K562 (cell line): ENCODE data around the gene MRPS5. TPM values are rescaled to one million over a fixed set of nuclear protein-coding genes. Genes with fewer than 3 reads are reported as not detected.

Experiments
- ATAC-seq: fragments of 200-7000 bp; cut with Tn5 transposase; 3 replicates; pipeline ENCODE4 v1.9.1; 2020; ENCODE audit warnings: moderate library complexity
- BruUV-seq: library from RNA; stranded (reverse); fragments of 400-500 nt; replicated peaks from 2 replicates; lab custom pipeline; 2021; lab: Mats Ljungman, UMichigan
- CTCF ChIA-PET: fragments of 300-600 bp; formaldehyde crosslinking; extraction: SDS; loops from one replicate; lab custom pipeline; 2021; ENCODE audit warnings: low intra/inter-chr PET ratio; lab: Yijun Ruan, JAX
- POLR2A ChIA-PET: fragments of 300-600, 350-650 bp; sonication (Branson Sonifier 250); formaldehyde crosslinking; extraction: SDS; loops from one replicate; lab custom pipeline; 2021; ENCODE audit warnings: antibody characterized with exemption, inconsistent platforms; lab: Yijun Ruan, JAX
- DNase-seq, 4 experiments: peaks; one replicate each; pipeline versions ENCODE4 v3.0.0 to v3.0.0-alpha.2; 2011 to 2018; ENCODE audit warnings: low spot score in 3 of 4, mixed read lengths in 3 of 4; ENCODE audit errors: extremely low read depth in 1 of 4
- FAIRE-seq: peaks from 2 replicates; lab custom pipeline; 2011; peaks lifted over from hg19 to GRCh38; lab: Jason Lieb, UNC
- H2AFZ ChIP-seq: 2 replicates; pipeline ENCODE4 v1.6.0; 2011; ENCODE audit warnings: low read depth, low read length, control low read depth, inconsistent platforms
- H3K27ac ChIP-seq: fragments of 200-600 bp; 3 replicates; pipeline ENCODE4 v1.8.0; 2011; ENCODE audit warnings: low read depth, mild to moderate bottlenecking, control low read depth, inconsistent platforms, low read length, moderate library complexity, mixed read lengths; ENCODE audit errors: extremely low read depth
- H3K27me3 ChIP-seq, 2 experiments: fragments of 300-600 bp in 1 of 2; 2 replicates in 1 of 2; 3 replicates in 1 of 2; pipeline versions ENCODE4 v1.6.0 to v1.8.0; 2011; ENCODE audit warnings: inconsistent platforms in 2 of 2, low read length in 2 of 2, mild to moderate bottlenecking in 1 of 2, mixed read lengths in 1 of 2, moderate library complexity in 1 of 2; ENCODE audit not compliant: control insufficient read depth in 2 of 2, insufficient read depth in 2 of 2
- H3K36me3 ChIP-seq: fragments of 300-600 bp; 3 replicates; pipeline ENCODE4 v1.8.0; 2011; ENCODE audit warnings: mild to moderate bottlenecking, low read length, inconsistent platforms; ENCODE audit not compliant: control insufficient read depth, insufficient read depth
- H3K4me1 ChIP-seq, 2 experiments: fragments of 200-600 bp in 1 of 2; replicated peaks in 1 of 2; 2 replicates in 1 of 2; 3 replicates in 1 of 2; pipeline versions ENCODE4 v1.5.1 to v1.8.0; 2011; ENCODE audit warnings: inconsistent platforms in 2 of 2, low read length in 2 of 2, mild to moderate bottlenecking in 1 of 2, mixed read lengths in 1 of 2, moderate library complexity in 1 of 2; ENCODE audit not compliant: control insufficient read depth in 2 of 2, insufficient read depth in 2 of 2
- H3K4me2 ChIP-seq: 2 replicates; pipeline ENCODE4 v1.6.1; 2011; ENCODE audit warnings: low read length, control low read depth, inconsistent platforms, mixed read lengths; ENCODE audit not compliant: insufficient read depth
- H3K4me3 ChIP-seq: fragments of 200-600 bp; sonication (generic), shearing (Covaris generic); 2 replicates; pipeline ENCODE4 v1.5.1; 2016; ENCODE audit warnings: control low read depth, inconsistent platforms
- H3K79me2 ChIP-seq: fragments of 200-600 bp; 3 replicates; pipeline ENCODE4 v1.8.0; 2011; ENCODE audit warnings: low read length, inconsistent platforms; ENCODE audit not compliant: control insufficient read depth, insufficient read depth
- H3K9ac ChIP-seq, 2 experiments: 2 replicates each; pipeline versions ENCODE4 v1.6.0 to v1.6.1; 2011; ENCODE audit warnings: low read depth in 2 of 2, low read length in 2 of 2, control low read depth in 1 of 2, inconsistent platforms in 1 of 2, mild to moderate bottlenecking in 1 of 2, mixed read lengths in 1 of 2; ENCODE audit not compliant: insufficient read depth in 1 of 2
- H3K9me1 ChIP-seq: one replicate; pipeline ENCODE4 v1.6.0; 2011; ENCODE audit warnings: inconsistent platforms, mild to moderate bottlenecking, low read length, moderate library complexity; ENCODE audit not compliant: control insufficient read depth, insufficient read depth
- H3K9me3 ChIP-seq: replicated peaks from 2 replicates; pipeline ENCODE4 v1.5.1; 2011; ENCODE audit warnings: low read depth, low read length, inconsistent platforms; ENCODE audit not compliant: control insufficient read depth, insufficient read depth
- H4K20me1 ChIP-seq: replicated peaks from 2 replicates; pipeline ENCODE4 v1.6.1; 2011; ENCODE audit warnings: low read length, inconsistent platforms, mixed read lengths; ENCODE audit not compliant: control insufficient read depth, insufficient read depth
- BACH1 ChIP-seq: fragments of 200-800 bp; sonication (Bioruptor generic); IDR thresholded peaks from 2 replicates; pipeline ENCODE4 v1.6.1; 2016; ENCODE audit warnings: missing genetic modification characterization, missing compliant biosample characterization
- CBFA2T2 ChIP-seq: fragments of 450-650 bp; conservative IDR thresholded peaks from 2 replicates; pipeline ENCODE4 v1.6.1; 2017; ENCODE audit warnings: mild to moderate bottlenecking
- CBFA2T3 ChIP-seq: fragments of 450-650 bp; IDR thresholded peaks from 2 replicates; pipeline ENCODE4 v1.6.1; 2017
- CTCF ChIP-seq, 3 experiments: IDR thresholded peaks in 2 of 3; conservative IDR thresholded peaks in 1 of 3; 2 replicates each; pipeline ENCODE4 v1.5.1; 2011 to 2012; ENCODE audit warnings: low read length in 3 of 3, mild to moderate bottlenecking in 3 of 3, control low read depth in 2 of 3, improper control_type of control experiment in 1 of 3, inconsistent platforms in 1 of 3, low read depth in 1 of 3, mixed read lengths in 1 of 3, moderate library complexity in 1 of 3; ENCODE audit not compliant: insufficient read depth in 2 of 3
- RBM17 ChIP-seq: fragments of 200-400 bp; formaldehyde crosslinking; IDR thresholded peaks from 2 replicates; pipeline ENCODE4 v1.6.1; 2017; ENCODE audit warnings: low read depth, mild to moderate bottlenecking, low read length, borderline replicate concordance
- ZNF41 ChIP-seq: fragments of 250-450 bp; sonication (Bioruptor Pico); conservative IDR thresholded peaks from 2 replicates; pipeline ENCODE4 v1.4.0; 2020; ENCODE audit warnings: mild to moderate bottlenecking
- ZNF668 ChIP-seq: fragments of 250-450 bp; sonication (Bioruptor Pico); IDR thresholded peaks from 2 replicates; pipeline ENCODE4 v1.8.0; 2022; ENCODE audit warnings: mild to moderate bottlenecking, inconsistent platforms
- WGBS: fragments of 100-300 bp; shearing (Covaris generic); methylation state at CpG from one replicate; pipeline ENCODE4 v1.1.6; 2016; ENCODE audit warnings: low coverage, mixed read lengths; ENCODE audit not compliant: insufficient coverage; ENCODE audit errors: missing lambda C conversion rate; 5-methylcytosine and 5-hydroxymethylcytosine counted together
- in situ Hi-C: fragments of 300-500 bp; cut with MboI; formaldehyde crosslinking; loops from 4 replicates; pipeline ENCODE4 v1.15.0; 2018; ENCODE audit warnings: inconsistent platforms, mixed read lengths
- intact Hi-C: fragments of 100-400 bp; cut with micrococcal nuclease; formaldehyde crosslinking; loops from 2 replicates; pipeline ENCODE4 v1.14.2; 2022
- polyA plus RNA-seq, 8 experiments: library from polyadenylated mRNA; depleted of rRNA in 4 of 8; stranded (reverse) in 5 of 8; unstranded in 3 of 8; fragments of >200 nt; fragmentation: Nextera tagmentation in 2 of 8; fragmentation: Illumina TruSeq in 1 of 8; extraction: Ambion mirVana in 2 of 8; extraction: Trizol in 1 of 8; gene quantifications; 2 replicates each; pipeline versions ENCODE4 v1.2.1 to v1.2.3, GENCODE V29; 2011 to 2014; ENCODE audit warnings: inconsistent platforms in 1 of 8, missing spikeins in 1 of 8
- total RNA-seq, 7 experiments: library from RNA; depleted of rRNA in 6 of 7; stranded (reverse); fragments of >200 nt in 6 of 7; fragmentation: Illumina TruSeq in 2 of 7; extraction: Trizol in 2 of 7; gene quantifications; 2 replicates each; pipeline versions ENCODE4 v1.2.1 to v1.2.3, GENCODE V29; 2011 to 2021; ENCODE audit warnings: low replicate concordance in 1 of 7

MRPS5 gene
- total and polyA plus RNA-seq, 9 of the 15 experiments (the other 6 are each of a cell fraction or from before 2014, with no cell fraction given) = 85.0 to 162 (median 118) TPM

DNA sequence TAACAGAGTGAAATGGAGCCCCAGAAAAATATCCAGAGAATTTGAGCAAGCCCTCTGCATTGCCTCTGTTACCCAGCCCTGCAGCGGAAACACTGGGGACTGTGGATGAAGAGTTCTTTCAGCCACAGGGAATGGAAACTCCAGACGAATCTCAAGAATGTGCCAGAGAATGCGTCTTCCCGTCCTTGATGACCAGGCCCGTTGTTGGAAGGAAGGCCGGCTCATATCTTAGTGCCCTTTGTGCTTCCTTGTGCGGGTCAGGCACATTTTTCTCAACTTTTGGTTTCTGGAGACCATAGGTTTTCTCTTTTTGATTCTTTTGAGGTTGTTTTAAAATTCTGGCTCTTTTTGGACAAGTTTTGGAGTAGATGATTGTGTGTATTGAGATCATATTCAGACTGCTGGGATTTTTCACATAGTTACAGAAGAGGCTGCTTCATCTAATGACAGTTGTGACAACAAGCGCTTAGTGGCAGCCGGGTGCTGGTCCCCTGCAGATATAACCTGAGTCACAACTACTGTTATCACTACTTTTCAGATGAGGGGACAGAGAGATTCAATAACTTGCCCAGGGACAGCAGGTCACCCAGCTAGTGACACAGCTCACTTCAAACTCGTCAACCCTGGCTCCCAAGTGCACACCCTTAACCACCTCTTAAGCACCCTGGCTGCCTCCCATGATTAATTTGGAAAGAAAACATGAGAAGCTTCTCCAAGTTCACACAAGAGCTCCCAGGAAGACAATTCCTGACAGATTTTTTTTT lies 80.4 kb downstream of the MRPS5 start:
- in situ Hi-C loops = no loop called here
- Histone ChIP-seq H3K27me3 (peaks cover 6 to 41% of the 10 kb centered on the region in 2 experiments; a peak in 3 of 5 replicates), H3K79me2 (no peaks in the 10 kb centered on the region), H3K4me3 (no peak overlapping the region), H2AFZ (no peak overlapping the region), H3K36me3 (no peaks in the 10 kb centered on the region), H3K4me1 (no peaks in the 10 kb centered on the region), H3K27ac (no peak overlapping the region), H3K9me3 (no peaks in the 10 kb centered on the region), H3K9ac (no peak overlapping the region), H3K9me1 (no peaks in the 10 kb centered on the region), H4K20me1 (no peaks in the 10 kb centered on the region), H3K4me2 (no peak overlapping the region)
- FAIRE-seq (no peak), ATAC-seq (no peak), DNase-seq (no peak)
- BruUV-seq = no TSS peak
- intact Hi-C loops = loop anchor here (5.0 kb wide), 1 partner anchor 169 kb away; the partner anchor contains the start of gene TEKT4
- TF ChIP-seq ZNF41 (CRISPR knock-in tag) (no peak), BACH1 (no peak), CBFA2T2 (0 out of 2 replicates have a peak, but pooled peaks have one; percentile 4), CBFA2T3 (peak; percentile 33; the same call in 1 of the 2 replicates), RBM17 (no peak)
- ChIA-PET CTCF (no interaction called here), POLR2A (interaction anchor here (0.6 kb wide), 1 partner anchor 141 kb away, joined by 3 read pairs; no protein-coding TSS in a partner anchor)
- WGBS = 2% methylated on average over 10 of the region's 10 CpGs

- Histone ChIP-seq H3K4me2 (no peak overlapping the region), H3K4me1 (no peaks in the 10 kb centered on the region), H3K27ac (no peak overlapping the region), H3K4me3 (no peak overlapping the region), H3K9ac (no peak overlapping the region), H4K20me1 (no peaks in the 10 kb centered on the region), H3K79me2 (no peaks in the 10 kb centered on the region), H3K27me3 (peaks cover 6 to 33% of the 10 kb centered on the region in 2 experiments; a peak in 3 of 5 replicates), H3K9me3 (no peaks in the 10 kb centered on the region), H3K9me1 (no peaks in the 10 kb centered on the region), H3K36me3 (no peaks in the 10 kb centered on the region), H2AFZ (no peak overlapping the region)
- TF ChIP-seq ZNF668 (no peak), CTCF (IDR thresholded peaks at IDR 0.05 in 2 of 3, conservative IDR thresholded peaks at IDR 0.05 in 1 of 3; ENCODE audit: insufficient read depth in 2 of 3, low read depth in 1 of 3, low read length in 3 of 3) (peak in 1 of 3 experiments; percentile 11; a peak in 1 of 6 replicates)
- in situ Hi-C loops = no loop called here
- BruUV-seq = no TSS peak
- WGBS = 2% methylated on average over 6 of the region's 6 CpGs
- DNase-seq (no peak), ATAC-seq (no peak), FAIRE-seq (no peak)
- intact Hi-C loops = loop anchor here (5.0 kb wide), 1 partner anchor 168 kb away; the partner anchor contains the start of gene TEKT4
- ChIA-PET CTCF (no interaction called here), POLR2A (interaction anchor here (0.6 to 1.2 kb wide), 3 partner anchors 21 to 141 kb away, joined by 3 read pairs; no protein-coding TSS in a partner anchor)
Measured at GRCh38 chr2:95040426-95040825, 81.2 kb downstream of the MRPS5 start.
